SK-N-SH (cell line): ENCODE measurements around the gene STAT5B. TPM values are rescaled to one million over a fixed set of nuclear protein-coding genes. Genes with fewer than 3 reads are reported as not detected.
A peak's percentile ranks its signal among the peaks of the same experiment; 100 is the strongest.

ENCODE experiments used
- CTCF ChIA-PET: fragments of 300-600, 350-600 bp; formaldehyde crosslinking; extraction: SDS; loops from one replicate; lab custom pipeline; 2021; lab: Yijun Ruan, JAX
- POLR2A ChIA-PET: fragments of 350-600 bp; sonication (Branson Sonifier 250); formaldehyde crosslinking; extraction: SDS; loops from one replicate; lab custom pipeline; 2020; ENCODE audit warnings: antibody characterized with exemption, inconsistent platforms; lab: Yijun Ruan, JAX
- DNase-seq: peaks from one replicate; pipeline ENCODE4 v3.0.0; 2012
- H2AFZ ChIP-seq: fragments of 200-600 bp; sonication (generic); 2 replicates; pipeline ENCODE4 v1.8.1; 2016; ENCODE audit warnings: antibody characterized with exemption, mild to moderate bottlenecking, low read depth
- H3F3A ChIP-seq: fragments of 200-600 bp; sonication (generic); replicated peaks from 2 replicates; pipeline ENCODE3; 2016; ENCODE audit warnings: antibody characterized with exemption, mild to moderate bottlenecking; ENCODE audit not compliant: insufficient read depth
- H3K27ac ChIP-seq, 2 experiments: fragments of 200-500 bp in 1 of 2; fragments of 200-600 bp in 1 of 2; sonication (Bioruptor generic) in 1 of 2; sonication (generic), shearing (Covaris generic) in 1 of 2; 2 replicates each; pipeline versions ENCODE4 v1.5.1 to v1.6.1; 2014 to 2016; ENCODE audit warnings: low read depth in 2 of 2, inconsistent platforms in 1 of 2, low read length in 1 of 2, mild to moderate bottlenecking in 1 of 2, mixed read lengths in 1 of 2
- H3K27me3 ChIP-seq: fragments of 200-600 bp; sonication (generic), shearing (Covaris generic); 2 replicates; pipeline ENCODE4 v1.6.1; 2016; ENCODE audit warnings: mixed run types; ENCODE audit not compliant: insufficient read depth
- H3K36me3 ChIP-seq, 2 experiments: fragments of 200-500 bp in 1 of 2; fragments of 200-600 bp in 1 of 2; sonication (Bioruptor generic) in 1 of 2; sonication (generic) in 1 of 2; replicated peaks in 1 of 2; 2 replicates each; pipeline versions ENCODE3 to v1.5.1; 2014 to 2016; ENCODE audit warnings: low read length in 1 of 2, mild to moderate bottlenecking in 1 of 2; ENCODE audit not compliant: insufficient read depth in 2 of 2, control insufficient read depth in 1 of 2
- H3K4me1 ChIP-seq, 2 experiments: fragments of 200-500 bp in 1 of 2; fragments of 200-600 bp in 1 of 2; sonication (Bioruptor generic) in 1 of 2; sonication (generic), shearing (Covaris generic) in 1 of 2; 2 replicates each; pipeline versions ENCODE4 v1.5.1 to v1.6.1; 2014 to 2016; ENCODE audit warnings: low read depth in 1 of 2, low read length in 1 of 2, mixed run types in 1 of 2; ENCODE audit not compliant: insufficient read depth in 2 of 2, control insufficient read depth in 1 of 2
- H3K4me2 ChIP-seq: fragments of 200-600 bp; sonication (generic), shearing (Covaris generic); 2 replicates; pipeline ENCODE4 v1.6.1; 2017; ENCODE audit warnings: mixed run types
- H3K4me3 ChIP-seq, 2 experiments: fragments of 200-500 bp in 1 of 2; fragments of 200-600 bp in 1 of 2; sonication (Bioruptor generic) in 1 of 2; sonication (generic), shearing (Covaris generic) in 1 of 2; 2 replicates each; pipeline versions ENCODE4 v1.5.1 to v1.8.1; 2014 to 2016; ENCODE audit warnings: low read depth in 2 of 2, inconsistent platforms in 1 of 2, low read length in 1 of 2, mild to moderate bottlenecking in 1 of 2, mixed read lengths in 1 of 2, moderate library complexity in 1 of 2
- H3K79me2 ChIP-seq: fragments of 200-600 bp; sonication (generic); 2 replicates; pipeline ENCODE4 v1.8.1; 2017; ENCODE audit warnings: mild to moderate bottlenecking; ENCODE audit not compliant: insufficient read depth
- H3K9ac ChIP-seq: fragments of 200-600 bp; sonication (generic); 2 replicates; pipeline ENCODE4 v1.6.1; 2017; ENCODE audit warnings: mixed run types
- H3K9me2 ChIP-seq: fragments of 200-600 bp; sonication (generic); 2 replicates; pipeline ENCODE4 v1.6.1; 2017; ENCODE audit warnings: mixed run types
- H3K9me3 ChIP-seq: fragments of 200-600 bp; sonication (generic); 2 replicates; pipeline ENCODE4 v1.6.1; 2017; ENCODE audit warnings: mixed run types, mild to moderate bottlenecking, moderate library complexity
- H4K20me1 ChIP-seq: fragments of 200-600 bp; sonication (generic); 2 replicates; pipeline ENCODE4 v1.6.1; 2017; ENCODE audit warnings: mild to moderate bottlenecking, mixed run types; ENCODE audit not compliant: insufficient read depth
- CTCF ChIP-seq: fragments of 200-600 bp; sonication (generic); IDR thresholded peaks from 2 replicates; pipeline ENCODE4 v1.6.1; 2017; ENCODE audit warnings: antibody characterized with exemption, mild to moderate bottlenecking, moderate library complexity
- ELF1 ChIP-seq: IDR thresholded peaks from 2 replicates; pipeline ENCODE4 v1.4.0; 2012
- FOXJ3 ChIP-seq: sonication (generic); formaldehyde crosslinking; IDR thresholded peaks from 2 replicates; pipeline ENCODE4 v1.5.1; 2020; ENCODE audit warnings: mild to moderate bottlenecking, missing genetic modification reagents
- GATA2 ChIP-seq: sonication (generic); formaldehyde crosslinking; IDR thresholded peaks from 2 replicates; pipeline ENCODE4 v1.5.0; 2020; ENCODE audit warnings: mild to moderate bottlenecking, missing genetic modification reagents
- IRF3 ChIP-seq: fragments of 150-350 bp; IDR thresholded peaks from 2 replicates; pipeline ENCODE4 v1.6.1; 2016; ENCODE audit warnings: mild to moderate bottlenecking, low read depth, low read length
- JUND ChIP-seq: IDR thresholded peaks from 2 replicates; pipeline ENCODE4 v1.4.0; 2012
- MAX ChIP-seq: IDR thresholded peaks from 2 replicates; pipeline ENCODE4 v1.4.0; 2012; ENCODE audit warnings: low read depth
- MEF2A ChIP-seq: IDR thresholded peaks from 2 replicates; pipeline ENCODE4 v1.4.0; 2012; ENCODE audit warnings: low read depth, borderline replicate concordance
- MXI1 ChIP-seq: IDR thresholded peaks from 2 replicates; pipeline ENCODE4 v1.6.1; 2012; ENCODE audit warnings: mild to moderate bottlenecking, low read depth, low read length, improper control_type of control experiment
- NFIC ChIP-seq: IDR thresholded peaks from 2 replicates; pipeline ENCODE4 v1.4.0; 2012; ENCODE audit warnings: borderline replicate concordance
- NRF1 ChIP-seq: IDR thresholded peaks from 2 replicates; pipeline ENCODE4 v1.6.1; 2012; ENCODE audit warnings: low read depth, mild to moderate bottlenecking, low read length
- RAD21 ChIP-seq: IDR thresholded peaks from 2 replicates; pipeline ENCODE4 v1.6.1; 2012; ENCODE audit warnings: mild to moderate bottlenecking, low read length
- RCOR1 ChIP-seq: fragments of 150-350 bp; IDR thresholded peaks from 2 replicates; pipeline ENCODE4 v1.6.1; 2017; ENCODE audit warnings: antibody characterized with exemption, low read length
- RFX5 ChIP-seq: IDR thresholded peaks from 2 replicates; pipeline ENCODE4 v1.6.1; 2012; ENCODE audit warnings: mild to moderate bottlenecking, improper control_type of control experiment, low read length
- TAF1 ChIP-seq: IDR thresholded peaks from 2 replicates; pipeline ENCODE4 v1.6.1; 2012; ENCODE audit warnings: low read depth, mild to moderate bottlenecking, low read length, moderate library complexity, borderline replicate concordance
- TCF12 ChIP-seq: IDR thresholded peaks from 2 replicates; pipeline ENCODE4 v1.4.0; 2012
- USF1 ChIP-seq: IDR thresholded peaks from 2 replicates; pipeline ENCODE4 v1.4.0; 2012; ENCODE audit warnings: low read depth, borderline replicate concordance
- USF2 ChIP-seq: fragments of 150-350 bp; IDR thresholded peaks from 2 replicates; pipeline ENCODE4 v1.6.1; 2017; ENCODE audit warnings: antibody characterized with exemption, low read length, low read depth, borderline replicate concordance
- YY1 ChIP-seq: IDR thresholded peaks from 2 replicates; pipeline ENCODE4 v1.4.0; 2012; ENCODE audit warnings: low read depth, mild to moderate bottlenecking
- ZBTB33 ChIP-seq: IDR thresholded peaks from 2 replicates; pipeline ENCODE4 v1.4.0; 2012; ENCODE audit warnings: low read depth, borderline replicate concordance
- WGBS: methylation state at CpG from one replicate; pipeline ENCODE4 v1.1.6; 2017; ENCODE audit warnings: low lambda C conversion rate; 5-methylcytosine and 5-hydroxymethylcytosine counted together
- polyA plus RNA-seq, 3 experiments: library from polyadenylated mRNA; depleted of rRNA; stranded (reverse); fragments of >200 nt; gene quantifications; 2 replicates each; pipeline ENCODE4 v1.2.3, GENCODE V29; 2012

Gene STAT5B
- polyA plus RNA-seq, 1 of the 3 experiments (the other 2 are of a cell fraction) = 23.6 TPM

- TF ChIP-seq USF2 (no peak), USF1 (peak; percentile 74; the same call in 1 of the 2 replicates), YY1 (no peak), JUND (no peak), TCF12 (no peak), CTCF (no peak), MAX (peak; percentile 98), TAF1 (no peak), MXI1 (peak; percentile 93)
These were observed 82.0 kb downstream of the STAT5B start, which contains the start of gene GHDC (continued) for GRCh38 chr17:42193969-42194899.

- H2AFZ ChIP-seq = peak overlapping the region; percentile 88
- H3K9me3 ChIP-seq = no peaks in the 10 kb centered on the region
- peak overlapping the region; percentile 67; the same call in 1 of the 2 replicates for H3K9ac ChIP-seq
- CTCF ChIA-PET = interaction anchor here (0.9 to 3.7 kb wide), 6 partner anchors 9 to 168 kb away, joined by 3 to 30 read pairs (median 4); partner anchors contain the start of genes HCRT and KCNH4
- peak overlapping the region; percentile 83 for H3K4me2 ChIP-seq
- H3K27ac ChIP-seq = no peak overlapping the region
- WGBS = 76% methylated on average over 12 of the region's 12 CpGs
- H3K27me3 ChIP-seq = no peaks in the 10 kb centered on the region
- peaks cover 0 to 12% of the 10 kb centered on the region in 2 experiments; a peak in 1 of 4 replicates for H3K4me1 ChIP-seq
- no peaks in the 10 kb centered on the region for H3K36me3 ChIP-seq
- H3F3A ChIP-seq = no peaks in the 10 kb centered on the region
- POLR2A ChIA-PET = interaction anchor here (0.8 to 1.5 kb wide), 2 partner anchors 9 to 118 kb away, joined by 3 to 12 read pairs; partner anchors contain the start of gene HCRT
- peak overlapping the region; percentile 61 to 75 for H3K4me3 ChIP-seq
- H4K20me1 ChIP-seq = no peaks in the 10 kb centered on the region
- H3K79me2 ChIP-seq = no peaks in the 10 kb centered on the region
- no peaks in the 10 kb centered on the region for H3K9me2 ChIP-seq
- no peak for DNase-seq
- TF ChIP-seq NFIC (no peak), USF2 (no peak), NRF1 (no peak), ELF1 (no peak), FOXJ3 (CRISPR knock-in tag) (no peak), MEF2A (no peak), RFX5 (no peak), TCF12 (no peak), RAD21 (no peak), ZBTB33 (no peak), RCOR1 (no peak), IRF3 (no peak), GATA2 (CRISPR knock-in tag) (no peak), MAX (no peak)
These were observed 82.8 kb downstream of the STAT5B start for GRCh38 chr17:42193216-42193968.
